ENCODE results near the gene EBF3. TPM values are rescaled to one million over a fixed set of nuclear protein-coding genes. Genes with fewer than 3 reads are reported as not detected.

EBF3 gene
- total RNA-seq, 4 donors from 2014 or later, result 29.1 to 50.9 (median 43.9) TPM

GRCh38 chr10:129816656-129817045 is 147.4 kb downstream of the EBF3 start:
- TF ChIP-seq, protein P1, sequence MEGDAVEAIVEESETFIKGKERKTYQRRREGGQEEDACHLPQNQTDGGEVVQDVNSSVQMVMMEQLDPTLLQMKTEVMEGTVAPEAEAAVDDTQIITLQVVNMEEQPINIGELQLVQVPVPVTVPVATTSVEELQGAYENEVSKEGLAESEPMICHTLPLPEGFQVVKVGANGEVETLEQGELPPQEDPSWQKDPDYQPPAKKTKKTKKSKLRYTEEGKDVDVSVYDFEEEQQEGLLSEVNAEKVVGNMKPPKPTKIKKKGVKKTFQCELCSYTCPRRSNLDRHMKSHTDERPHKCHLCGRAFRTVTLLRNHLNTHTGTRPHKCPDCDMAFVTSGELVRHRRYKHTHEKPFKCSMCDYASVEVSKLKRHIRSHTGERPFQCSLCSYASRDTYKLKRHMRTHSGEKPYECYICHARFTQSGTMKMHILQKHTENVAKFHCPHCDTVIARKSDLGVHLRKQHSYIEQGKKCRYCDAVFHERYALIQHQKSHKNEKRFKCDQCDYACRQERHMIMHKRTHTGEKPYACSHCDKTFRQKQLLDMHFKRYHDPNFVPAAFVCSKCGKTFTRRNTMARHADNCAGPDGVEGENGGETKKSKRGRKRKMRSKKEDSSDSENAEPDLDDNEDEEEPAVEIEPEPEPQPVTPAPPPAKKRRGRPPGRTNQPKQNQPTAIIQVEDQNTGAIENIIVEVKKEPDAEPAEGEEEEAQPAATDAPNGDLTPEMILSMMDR (IDR thresholded peaks at IDR 0.05; ENCODE audit: low read depth), result no peak

GRCh38 chr10:129815898-129816655 is 148.0 kb downstream of the EBF3 start:
- TF ChIP-seq, protein P1 (IDR thresholded peaks at IDR 0.05; ENCODE audit: low read depth), result no peak

DNA sequence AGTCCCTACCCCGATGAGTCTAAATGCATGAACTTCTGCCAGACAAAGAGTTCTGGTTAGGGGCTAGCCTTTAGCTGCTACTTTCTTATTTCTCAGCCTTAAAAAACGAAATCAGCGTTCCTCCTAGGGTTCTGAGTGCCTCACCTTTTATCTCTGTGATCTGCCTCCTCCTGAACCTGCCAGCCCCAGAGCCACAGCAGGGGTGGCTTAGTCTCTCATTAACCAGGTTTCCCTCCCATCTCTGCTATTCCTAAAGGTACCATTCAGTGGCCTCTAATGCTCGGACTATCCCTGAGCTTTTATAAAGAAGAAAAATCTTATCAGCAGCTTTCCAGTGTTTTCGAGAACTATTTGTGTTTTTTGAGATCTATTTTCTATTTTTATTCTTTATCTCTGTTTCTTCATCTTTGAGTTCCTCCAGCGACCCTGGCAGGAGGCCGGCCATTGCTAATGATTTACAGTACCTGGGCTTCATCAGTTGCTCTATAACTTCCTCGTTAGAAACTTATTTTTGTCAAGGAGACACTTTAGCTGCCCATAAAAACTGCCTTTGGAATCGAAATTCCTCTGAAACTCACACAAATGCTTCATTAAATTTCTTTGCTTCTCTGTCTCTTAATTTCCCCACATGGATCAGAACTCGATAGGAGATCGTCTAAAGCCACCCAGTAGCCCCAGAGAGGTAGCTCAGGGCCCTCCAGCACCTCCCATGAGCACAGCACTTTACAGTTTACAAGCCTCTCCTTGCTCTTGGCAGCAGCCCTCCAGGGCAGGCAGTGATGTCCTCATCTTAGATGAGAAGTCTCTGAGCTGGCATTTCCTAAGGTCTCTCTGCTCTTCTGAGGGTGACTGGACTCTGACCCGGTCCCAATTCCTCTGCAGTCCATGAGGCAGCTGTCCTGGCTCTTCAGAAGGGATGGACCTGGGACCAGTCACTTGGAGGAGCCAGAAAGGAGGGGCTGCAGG is 149.1 kb downstream of the EBF3 start:
- TF ChIP-seq, protein P1 (IDR thresholded peaks at IDR 0.05; ENCODE audit: low read depth), result no peak

GRCh38 chr10:129812398-129812797 is 151.7 kb downstream of the EBF3 start:
- TF ChIP-seq, protein P1 (IDR thresholded peaks at IDR 0.05; ENCODE audit: low read depth), result no peak

- TF ChIP-seq, protein P1 (IDR thresholded peaks at IDR 0.05; ENCODE audit: low read depth), result no peak
Observed at GRCh38 chr10:129811208-129811607, 152.9 kb downstream of the EBF3 start.

- TF ChIP-seq, protein P1 (IDR thresholded peaks at IDR 0.05; ENCODE audit: low read depth), result no peak
Observed at GRCh38 chr10:129809841-129810240, 154.2 kb downstream of the EBF3 start.

GRCh38 chr10:129809431-129809830 is 154.6 kb downstream of the EBF3 start:
- TF ChIP-seq, protein P1 (IDR thresholded peaks at IDR 0.05; ENCODE audit: low read depth), result no peak
